HG03565 (cell line): Measurements from ENCODE around the gene HOXA10.

Experiments used
- ATAC-seq: cut with Tn5 transposase; IDR thresholded peaks from one replicate; pipeline ENCODE4 v1.9.1; 2021; ENCODE audit warnings: mild to moderate bottlenecking, moderate library complexity; ENCODE audit not compliant: unreplicated experiment

HOXA10 gene

GRCh38 chr7:27157702-27158431 lies 16.3 kb downstream of the HOXA10 start:
- ATAC-seq: no peak

GRCh38 chr7:27156916-27157701 lies 17.0 kb downstream of the HOXA10 start:
- no peak for ATAC-seq

GRCh38 chr7:27156508-27156898 lies 17.6 kb downstream of the HOXA10 start, which contains the start of gene HOXA7:
HOXA7 (minus strand) TSS chr7:27156675; CDS start chr7:27156545, 130 bp downstream.
- ATAC-seq: no peak

GRCh38 chr7:27155816-27156507 lies 18.2 kb downstream of the HOXA10 start:
- ATAC-seq: no peak

- no peak for ATAC-seq
Observed at GRCh38 chr7:27154901-27155815, 19.0 kb downstream of the HOXA10 start.

- ATAC-seq: no peak
Observed at GRCh38 chr7:27154369-27154768, 19.8 kb downstream of the HOXA10 start.

GRCh38 chr7:27153526-27153925 lies 20.6 kb downstream of the HOXA10 start:
- ATAC-seq: no peak

GRCh38 chr7:27152816-27153442 lies 21.2 kb downstream of the HOXA10 start:
- ATAC-seq: no peak

- ATAC-seq: no peak
Observed at GRCh38 chr7:27151931-27152815, 21.9 kb downstream of the HOXA10 start, which contains the start of gene HOXA3. HOXA3 (minus strand) TSS chr7:27152583; CDS start chr7:27110640, 41,943 bp downstream.

- no peak for ATAC-seq
Observed at GRCh38 chr7:27151341-27151930, 22.7 kb downstream of the HOXA10 start.

- peak; percentile 70 for ATAC-seq
Observed at GRCh38 chr7:27150568-27151340, 23.4 kb downstream of the HOXA10 start.

GRCh38 chr7:27149842-27150567 lies 24.1 kb downstream of the HOXA10 start:
- ATAC-seq: no peak

GRCh38 chr7:27148756-27149641 lies 25.1 kb downstream of the HOXA10 start:
- ATAC-seq: no peak

- ATAC-seq: no peak
Observed at GRCh38 chr7:27148031-27148755, 25.9 kb downstream of the HOXA10 start.

GRCh38 chr7:27147199-27148030 lies 26.7 kb downstream of the HOXA10 start, which contains the start of gene HOXA6:
HOXA6 (minus strand) TSS chr7:27147774; CDS start chr7:27147749, 25 bp downstream.
- ATAC-seq: no peak
